Smooth muscle cell (in vitro differentiated cells): ENCODE measurements around the gene TFPI2. TPM values are rescaled to one million over a fixed set of nuclear protein-coding genes. Genes with fewer than 3 reads are reported as not detected.
A peak's percentile ranks its signal among the peaks of the same experiment; 100 is the strongest.

Source experiments
- DNase-seq: peaks from one replicate; lab custom pipeline; 2025; ENCODE audit not compliant: unreplicated experiment; lab: John Stamatoyannopoulos, UW
- H2AFZ ChIP-seq: fragments of 200-600 bp; sonication (generic); 2 replicates; pipeline ENCODE4 v1.6.0; 2016; ENCODE audit warnings: antibody characterized with exemption, low read depth, mild to moderate bottlenecking
- H3F3A ChIP-seq: fragments of 200-600 bp; sonication (generic); 2 replicates; pipeline ENCODE4 v1.6.0; 2017; ENCODE audit warnings: antibody characterized with exemption, low read depth
- H3K27ac ChIP-seq: fragments of 200-600 bp; sonication (generic); 2 replicates; pipeline ENCODE4 v1.5.1; 2016; ENCODE audit warnings: low read depth, mild to moderate bottlenecking
- H3K27me3 ChIP-seq: fragments of 200-600 bp; sonication (generic); 2 replicates; pipeline ENCODE4 v1.6.1; 2016; ENCODE audit warnings: low read depth, mild to moderate bottlenecking
- H3K36me3 ChIP-seq: fragments of 200-600 bp; sonication (generic); 2 replicates; pipeline ENCODE4 v1.5.1; 2016; ENCODE audit warnings: low read depth
- H3K4me1 ChIP-seq: fragments of 200-600 bp; sonication (generic); 2 replicates; pipeline ENCODE4 v1.5.1; 2016; ENCODE audit warnings: low read depth
- H3K4me2 ChIP-seq: fragments of 200-600 bp; sonication (generic); 2 replicates; pipeline ENCODE4 v1.6.0; 2016; ENCODE audit warnings: mild to moderate bottlenecking
- H3K4me3 ChIP-seq: fragments of 200-600 bp; sonication (generic); 2 replicates; pipeline ENCODE4 v1.5.1; 2016; ENCODE audit warnings: mild to moderate bottlenecking
- H3K79me2 ChIP-seq: fragments of 200-600 bp; sonication (generic); 2 replicates; pipeline ENCODE4 v1.6.0; 2016; ENCODE audit warnings: low read depth, mild to moderate bottlenecking
- H3K9ac ChIP-seq: fragments of 200-600 bp; sonication (generic); 2 replicates; pipeline ENCODE4 v1.6.0; 2016; ENCODE audit warnings: low read depth
- H3K9me3 ChIP-seq: fragments of 200-600 bp; sonication (generic); replicated peaks from 2 replicates; pipeline ENCODE4 v1.5.1; 2016; ENCODE audit warnings: low read depth
- H4K20me1 ChIP-seq: fragments of 200-600 bp; sonication (generic); 2 replicates; pipeline ENCODE4 v1.6.0; 2016; ENCODE audit warnings: low read depth
- WGBS: methylation state at CpG from one replicate; pipeline ENCODE4 v1.1.7; 2016; ENCODE audit warnings: low lambda C conversion rate; 5-methylcytosine and 5-hydroxymethylcytosine counted together
- polyA plus RNA-seq: library from polyadenylated mRNA; unstranded; fragments of >200 nt; fragmentation: Nextera tagmentation; extraction: Ambion mirVana; gene quantifications from 2 replicates; pipeline ENCODE4 v1.2.1, GENCODE V29; 2016
- total RNA-seq: library from RNA; depleted of rRNA; stranded (reverse); fragments of >200 nt; gene quantifications from 2 replicates; pipeline ENCODE4 v1.2.3, GENCODE V29; 2014
- TF ChIP-seq, protein P1 (sequence below): fragments of 200-600 bp; sonication (generic); IDR thresholded peaks from 2 replicates; pipeline ENCODE4 v1.5.1; 2017; ENCODE audit warnings: borderline replicate concordance, mild to moderate bottlenecking, antibody characterized with exemption; ENCODE audit not compliant: insufficient read depth, poor library complexity, severe bottlenecking

The TFPI2 gene
- total and polyA plus RNA-seq, 2 experiments from 2014 or later: 104 to 139 TPM

DNA sequence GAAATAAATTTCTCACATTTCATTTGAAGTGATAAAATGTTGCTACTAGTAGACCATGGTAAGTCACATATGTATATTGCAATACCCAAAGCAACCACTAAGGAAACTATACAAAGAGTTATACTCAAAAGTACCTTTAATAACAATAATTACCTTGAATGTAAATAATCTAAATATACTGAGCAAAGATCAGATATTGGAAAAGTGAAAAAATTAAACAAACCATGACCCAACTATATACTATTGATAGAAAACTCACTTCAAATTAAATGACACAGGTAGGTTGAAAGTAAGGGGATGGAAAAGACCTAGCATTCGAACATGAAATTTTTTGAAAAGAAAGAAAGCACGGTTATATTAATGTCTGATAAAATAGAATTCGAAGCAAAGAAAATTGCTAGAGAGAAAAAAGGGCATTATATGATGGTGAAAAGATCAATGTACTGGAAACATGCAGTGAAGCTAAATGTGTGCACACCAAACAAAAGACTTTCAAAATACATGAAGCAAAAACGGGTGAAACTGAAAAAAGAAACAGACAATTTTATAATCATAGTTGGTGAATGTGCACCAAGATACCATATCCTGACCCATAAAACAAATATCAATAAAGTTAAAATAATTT is 29.1 kb downstream of the TFPI2 start:
- Histone ChIP-seq H3K27ac (no peak overlapping the region), H3K36me3 (no peaks in the 10 kb centered on the region), H2AFZ (no peak overlapping the region), H3K4me3 (no peak overlapping the region), H4K20me1 (no peaks in the 10 kb centered on the region), H3K9ac (no peak overlapping the region), H3F3A (no peaks in the 10 kb centered on the region), H3K9me3 (no peaks in the 10 kb centered on the region), H3K4me1 (no peaks in the 10 kb centered on the region), H3K4me2 (no peak overlapping the region), H3K79me2 (no peaks in the 10 kb centered on the region), H3K27me3 (no peaks in the 10 kb centered on the region)
- WGBS: 86% methylated on average over 4 of the region's 4 CpGs
- no peak for DNase-seq
- TF ChIP-seq, protein P1, sequence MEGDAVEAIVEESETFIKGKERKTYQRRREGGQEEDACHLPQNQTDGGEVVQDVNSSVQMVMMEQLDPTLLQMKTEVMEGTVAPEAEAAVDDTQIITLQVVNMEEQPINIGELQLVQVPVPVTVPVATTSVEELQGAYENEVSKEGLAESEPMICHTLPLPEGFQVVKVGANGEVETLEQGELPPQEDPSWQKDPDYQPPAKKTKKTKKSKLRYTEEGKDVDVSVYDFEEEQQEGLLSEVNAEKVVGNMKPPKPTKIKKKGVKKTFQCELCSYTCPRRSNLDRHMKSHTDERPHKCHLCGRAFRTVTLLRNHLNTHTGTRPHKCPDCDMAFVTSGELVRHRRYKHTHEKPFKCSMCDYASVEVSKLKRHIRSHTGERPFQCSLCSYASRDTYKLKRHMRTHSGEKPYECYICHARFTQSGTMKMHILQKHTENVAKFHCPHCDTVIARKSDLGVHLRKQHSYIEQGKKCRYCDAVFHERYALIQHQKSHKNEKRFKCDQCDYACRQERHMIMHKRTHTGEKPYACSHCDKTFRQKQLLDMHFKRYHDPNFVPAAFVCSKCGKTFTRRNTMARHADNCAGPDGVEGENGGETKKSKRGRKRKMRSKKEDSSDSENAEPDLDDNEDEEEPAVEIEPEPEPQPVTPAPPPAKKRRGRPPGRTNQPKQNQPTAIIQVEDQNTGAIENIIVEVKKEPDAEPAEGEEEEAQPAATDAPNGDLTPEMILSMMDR: peak; percentile 19

DNA sequence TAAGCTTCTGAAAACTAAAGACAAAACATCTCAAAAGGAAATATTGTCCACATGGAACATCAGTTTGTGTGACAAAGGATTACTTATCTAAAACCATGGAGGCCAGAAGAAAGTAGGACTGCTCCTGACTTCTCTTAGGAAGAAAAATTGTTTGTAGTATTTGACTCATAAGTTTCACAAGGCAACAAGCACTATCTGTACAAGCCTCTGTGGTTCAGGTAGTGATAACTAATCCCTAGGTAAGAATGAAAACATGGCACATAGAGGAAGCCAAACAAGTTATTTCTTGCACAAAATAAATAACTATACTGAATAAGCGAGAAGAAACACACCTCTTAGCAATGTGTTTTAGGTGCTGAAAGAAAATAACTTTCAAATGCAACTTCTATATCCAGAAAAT is 30.3 kb downstream of the TFPI2 start:
- Histone ChIP-seq H3K79me2 (no peaks in the 10 kb centered on the region), H3K27ac (no peak overlapping the region), H3K4me3 (no peak overlapping the region), H3K9ac (no peak overlapping the region), H3K27me3 (no peaks in the 10 kb centered on the region), H3K36me3 (no peaks in the 10 kb centered on the region), H3F3A (no peaks in the 10 kb centered on the region), H3K4me2 (no peak overlapping the region), H3K4me1 (no peaks in the 10 kb centered on the region), H2AFZ (no peak overlapping the region), H3K9me3 (no peaks in the 10 kb centered on the region), H4K20me1 (no peaks in the 10 kb centered on the region)
- DNase-seq: no peak
- TF ChIP-seq, protein P1: no peak
- 92% methylated on average over 1 of the region's 1 CpG for WGBS

DNA sequence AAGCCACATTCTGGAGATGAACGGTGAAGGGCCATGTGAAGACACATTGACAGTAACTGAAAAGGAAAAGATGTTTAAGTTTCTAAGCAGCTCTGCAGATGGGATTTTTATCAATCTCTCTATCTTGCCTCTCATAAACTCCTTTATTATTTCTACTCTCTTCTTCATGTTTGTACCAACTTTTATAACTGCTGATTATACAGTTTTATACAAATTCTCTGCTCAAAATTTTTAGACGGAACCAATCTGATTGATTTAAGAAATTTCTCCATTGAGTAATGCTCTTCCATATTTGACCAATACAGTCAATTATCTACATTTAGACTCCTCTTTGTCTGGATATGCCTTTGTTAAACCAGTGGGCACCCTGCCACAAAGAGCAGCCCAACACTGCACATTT is 31.7 kb downstream of the TFPI2 start:
- no peaks in the 10 kb centered on the region for H3K4me1 ChIP-seq
- H3K36me3 ChIP-seq: no peaks in the 10 kb centered on the region
- no peaks in the 10 kb centered on the region for H3K9me3 ChIP-seq
- no peak overlapping the region for H3K9ac ChIP-seq
- H3F3A ChIP-seq: no peaks in the 10 kb centered on the region
- WGBS: 96% methylated on average over 2 of the region's 2 CpGs
- no peak for DNase-seq
- H3K4me3 ChIP-seq: no peak overlapping the region
- no peaks in the 10 kb centered on the region for H3K79me2 ChIP-seq
- H2AFZ ChIP-seq: no peak overlapping the region
- H3K27me3 ChIP-seq: no peaks in the 10 kb centered on the region
- H4K20me1 ChIP-seq: no peaks in the 10 kb centered on the region
- no peak overlapping the region for H3K27ac ChIP-seq
- no peak overlapping the region for H3K4me2 ChIP-seq
- TF ChIP-seq, protein P1: no peak

DNA sequence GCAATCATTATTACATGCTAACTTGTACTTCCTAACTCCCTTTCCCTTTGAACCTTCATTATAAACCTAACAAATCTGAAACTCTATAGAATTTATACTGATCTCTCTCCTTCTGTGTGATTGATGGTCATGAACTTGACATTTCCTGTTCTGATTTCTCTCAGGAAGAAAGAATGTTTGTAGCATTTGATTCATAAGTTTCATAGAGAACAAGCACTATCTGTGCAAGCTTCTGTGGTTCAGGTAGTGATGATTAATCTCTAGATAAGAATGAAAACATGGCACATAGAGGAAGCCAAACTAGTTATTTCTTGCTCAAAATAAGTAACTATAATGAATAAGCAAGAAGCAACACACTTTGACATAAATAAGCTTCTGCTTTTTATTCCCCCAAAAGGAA is 34.2 kb downstream of the TFPI2 start:
- Histone ChIP-seq H2AFZ (no peak overlapping the region), H3K4me3 (no peak overlapping the region), H4K20me1 (no peaks in the 10 kb centered on the region), H3K36me3 (no peaks in the 10 kb centered on the region), H3F3A (no peaks in the 10 kb centered on the region), H3K27ac (no peak overlapping the region), H3K27me3 (no peaks in the 10 kb centered on the region), H3K4me2 (no peak overlapping the region), H3K79me2 (no peaks in the 10 kb centered on the region), H3K9me3 (no peaks in the 10 kb centered on the region), H3K4me1 (no peaks in the 10 kb centered on the region), H3K9ac (no peak overlapping the region)
- DNase-seq: no peak
- TF ChIP-seq, protein P1: no peak
